Effector CD4-positive, alpha-beta T cell (primary cell): Measurements from ENCODE around the gene PKIB.
"Not testable (repeated sequence)": the region's sequence is repeated elsewhere in the genome, so short reads cannot be mapped to it uniquely, and the experiment has no call there.

Source experiments
- DNase-seq: peaks from one replicate; pipeline ENCODE4 v3.0.0-alpha.2; 2020

The PKIB gene

DNA sequence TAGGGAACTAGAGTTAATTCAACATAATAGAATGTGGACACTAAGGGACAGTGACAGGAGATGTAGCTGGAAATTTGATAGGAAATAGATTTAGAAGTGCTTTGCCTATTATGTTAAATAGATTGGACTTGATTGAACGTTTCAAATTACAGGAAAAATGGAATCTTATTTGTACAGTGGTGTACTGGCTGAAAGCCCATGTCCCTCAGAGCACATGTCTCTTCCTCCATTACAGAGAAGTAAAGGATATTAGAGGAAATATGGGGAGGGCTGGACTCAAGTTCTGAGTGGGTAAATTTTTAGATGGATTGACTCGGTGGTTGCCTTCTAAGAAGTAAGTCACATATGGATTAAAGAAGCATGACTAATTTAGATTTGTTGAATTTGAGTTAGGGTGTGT lies 11.4 kb downstream of the PKIB start:
- no peak for DNase-seq

DNA sequence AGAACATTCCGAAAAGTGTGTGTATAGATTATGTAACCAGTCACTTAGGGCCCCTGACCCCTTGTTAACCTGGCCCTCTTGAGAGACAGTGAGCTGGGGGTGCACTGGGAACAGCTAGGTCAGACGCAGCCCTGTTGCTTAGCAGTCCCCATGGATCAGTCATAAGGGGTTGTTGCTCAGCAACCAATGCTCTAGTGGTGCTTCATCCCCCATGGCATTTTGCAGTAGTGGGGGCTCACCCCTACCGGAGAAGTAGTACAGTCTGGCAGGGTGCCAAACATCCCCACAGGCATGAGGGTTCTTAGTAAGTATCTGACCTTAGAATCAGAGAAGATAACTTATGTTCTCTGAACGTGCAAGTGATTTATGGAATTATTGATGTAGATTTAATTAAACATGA lies 12.3 kb downstream of the PKIB start:
- DNase-seq = no peak

DNA sequence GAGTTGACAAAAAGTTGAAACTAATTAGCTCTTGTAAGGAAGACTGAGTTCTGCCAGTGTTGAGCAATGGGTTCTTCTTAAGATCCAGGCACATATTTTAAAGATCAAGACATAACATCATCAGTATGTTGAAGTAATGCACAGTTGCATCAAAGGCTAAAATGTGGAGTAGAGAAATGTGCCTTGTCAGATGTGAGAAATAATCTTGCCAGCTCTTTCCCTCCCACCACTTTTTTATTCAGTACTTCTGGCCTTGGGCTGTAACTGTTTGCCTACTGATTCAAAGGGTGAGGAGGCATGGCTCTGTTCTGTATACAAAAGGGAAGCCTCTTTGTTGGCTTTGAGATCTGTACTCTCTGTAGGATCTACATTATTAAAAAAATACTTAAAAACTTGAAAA lies 13.1 kb downstream of the PKIB start:
- DNase-seq = no peak

DNA sequence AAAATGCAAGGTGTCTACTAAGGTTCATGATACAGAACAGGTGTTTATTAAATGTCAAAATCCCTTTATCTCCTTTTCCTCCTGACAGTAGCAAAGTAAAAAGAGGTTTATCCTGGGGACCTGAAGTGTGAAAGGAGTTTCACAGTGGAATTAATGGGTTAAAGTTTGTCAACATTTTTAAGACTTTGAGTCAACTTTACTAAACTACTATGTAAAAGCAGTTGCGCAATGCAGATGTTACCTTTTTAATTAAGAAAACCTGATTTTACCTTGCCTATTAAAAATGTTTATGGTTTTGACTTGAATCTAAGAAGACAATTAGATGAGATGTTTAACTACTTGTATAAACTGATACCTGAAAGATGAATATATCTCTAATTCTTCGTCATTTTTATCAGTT lies 14.6 kb downstream of the PKIB start:
- DNase-seq = no peak

DNA sequence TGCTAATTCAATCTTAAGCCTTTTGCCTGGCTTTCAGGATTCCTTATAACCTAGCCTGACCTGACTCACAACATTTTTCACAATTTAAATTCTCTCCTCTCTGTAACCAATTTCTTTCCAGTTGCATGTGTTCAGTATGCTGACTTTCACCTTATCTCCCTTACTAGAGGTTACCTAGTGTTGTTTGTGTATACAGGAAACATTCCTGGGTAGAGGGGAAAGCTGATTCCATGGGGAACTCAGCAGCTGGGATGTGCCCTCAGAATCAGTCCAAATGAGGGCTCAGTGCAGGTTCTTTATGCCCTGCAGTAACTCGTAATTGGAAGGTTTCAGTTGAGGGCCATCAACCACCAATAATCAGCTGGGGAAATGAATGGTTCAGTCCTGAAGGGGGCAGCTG lies 18.5 kb downstream of the PKIB start:
- DNase-seq = no peak

DNA sequence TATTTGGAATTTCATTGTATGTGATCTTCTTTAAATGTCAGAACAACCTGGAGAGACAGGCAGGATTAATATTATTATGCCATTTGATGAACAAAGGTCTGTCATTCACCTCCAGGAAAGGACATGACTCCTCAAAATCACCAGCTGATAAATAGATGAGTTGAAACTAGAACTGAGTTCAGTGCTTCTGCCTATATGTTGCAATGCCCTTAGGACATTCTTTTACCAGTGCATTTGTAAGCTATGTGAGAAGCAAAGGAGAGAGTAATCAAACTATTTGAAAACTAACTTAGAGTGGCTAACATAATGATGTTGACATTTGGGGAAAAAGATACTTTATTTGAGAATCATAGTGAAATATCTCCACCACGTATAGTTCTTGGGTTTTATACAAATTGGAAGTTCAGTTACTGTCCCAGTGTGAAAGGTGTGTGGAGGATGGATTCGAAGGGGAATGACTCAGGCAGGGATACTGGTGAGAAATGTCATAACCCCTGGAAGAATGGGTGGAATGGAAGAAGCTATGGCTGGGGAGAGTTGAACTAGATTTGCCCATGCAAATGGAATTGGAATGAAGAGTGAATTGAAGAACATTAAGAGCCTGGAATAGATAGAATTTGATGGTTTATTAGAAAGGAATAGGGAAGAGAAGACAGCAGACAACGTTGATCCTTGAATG lies 21.5 kb downstream of the PKIB start:
- no peak for DNase-seq

DNA sequence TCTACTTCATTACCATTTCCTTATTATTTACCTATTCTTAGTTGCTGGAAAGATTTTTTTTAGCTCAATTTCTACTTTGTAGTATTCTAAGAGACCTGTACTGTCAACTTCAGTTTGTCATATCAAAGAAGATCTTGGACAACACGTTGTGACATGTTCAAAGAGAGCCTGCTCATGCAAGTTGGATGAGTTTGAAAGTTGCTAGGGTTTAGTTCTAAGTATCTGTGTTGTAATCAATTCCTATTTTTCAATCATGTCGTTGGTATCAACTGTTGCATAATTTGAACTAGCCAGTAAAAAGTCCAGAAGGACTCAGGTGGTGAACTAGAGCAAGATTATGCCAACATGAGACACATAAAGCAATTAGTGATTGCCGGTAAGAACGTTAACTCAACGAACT lies 30.2 kb downstream of the PKIB start:
- DNase-seq = no peak

GRCh38 chr6:122641819-122642218 lies 31.6 kb downstream of the PKIB start:
- DNase-seq = no peak

- DNase-seq = not testable (repeated sequence)
These were observed 32.4 kb downstream of the PKIB start for GRCh38 chr6:122642604-122643003.

GRCh38 chr6:122645256-122645655 lies 35.1 kb downstream of the PKIB start:
- no peak for DNase-seq

GRCh38 chr6:122647765-122648164 lies 37.6 kb downstream of the PKIB start:
- DNase-seq = no peak

DNA sequence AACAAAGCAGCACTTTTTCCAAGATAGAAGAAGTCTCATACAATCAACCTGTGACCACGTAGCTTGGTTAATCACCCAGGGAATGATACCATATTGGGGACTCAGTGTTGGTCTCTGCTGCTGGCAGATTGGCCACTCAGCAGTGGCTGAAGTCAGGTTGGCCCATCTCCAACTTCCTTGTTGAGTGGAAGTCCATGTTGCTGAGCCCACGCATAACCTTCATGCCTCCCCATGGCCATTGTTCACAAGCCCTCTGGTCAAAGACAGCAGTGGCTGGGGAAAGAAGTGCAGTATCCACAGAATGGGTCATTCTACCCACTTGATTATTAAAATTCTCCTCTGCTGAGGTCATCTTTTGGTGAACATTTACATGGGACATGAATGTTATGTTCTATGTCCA lies 38.5 kb downstream of the PKIB start:
- no peak for DNase-seq

GRCh38 chr6:122649701-122650100 lies 39.5 kb downstream of the PKIB start:
- no peak for DNase-seq

DNA sequence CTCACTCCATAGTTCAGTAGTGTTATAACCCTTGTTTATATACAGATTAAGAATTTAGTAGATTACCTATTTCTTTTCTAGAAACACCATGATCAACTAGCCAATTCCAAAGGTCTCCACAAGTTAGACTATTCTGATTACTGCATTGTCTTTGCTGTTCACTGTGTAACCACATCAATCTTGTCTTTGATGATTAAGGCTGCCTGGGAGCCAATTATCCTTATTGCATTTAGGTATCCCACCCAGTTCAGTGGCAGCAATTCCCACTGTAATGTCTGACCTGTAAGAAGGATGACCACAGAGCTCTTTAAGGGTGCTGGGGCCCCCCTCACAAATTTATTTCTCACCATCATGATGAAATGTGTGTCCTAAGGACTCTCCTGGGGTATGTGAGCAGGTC lies 40.2 kb downstream of the PKIB start:
- DNase-seq = no peak

DNA sequence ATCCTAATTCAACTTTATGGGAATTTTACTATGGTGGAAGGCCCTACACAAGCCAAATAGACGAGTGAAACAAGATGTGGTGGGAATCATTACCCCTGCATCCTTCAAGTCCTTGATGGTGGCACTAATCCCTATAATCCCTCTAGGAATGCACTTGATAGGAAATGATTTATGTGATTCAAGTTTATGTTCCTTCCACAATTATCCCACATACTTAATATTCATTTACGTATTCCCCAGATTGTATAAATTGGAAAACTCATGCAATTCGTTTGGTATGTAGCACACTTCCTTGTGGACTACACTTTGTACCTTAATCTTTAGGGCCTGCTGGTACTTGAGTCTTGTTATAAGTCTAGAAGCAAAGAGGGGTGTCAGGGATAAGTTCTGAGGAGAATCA lies 40.8 kb downstream of the PKIB start:
- DNase-seq = no peak

DNA sequence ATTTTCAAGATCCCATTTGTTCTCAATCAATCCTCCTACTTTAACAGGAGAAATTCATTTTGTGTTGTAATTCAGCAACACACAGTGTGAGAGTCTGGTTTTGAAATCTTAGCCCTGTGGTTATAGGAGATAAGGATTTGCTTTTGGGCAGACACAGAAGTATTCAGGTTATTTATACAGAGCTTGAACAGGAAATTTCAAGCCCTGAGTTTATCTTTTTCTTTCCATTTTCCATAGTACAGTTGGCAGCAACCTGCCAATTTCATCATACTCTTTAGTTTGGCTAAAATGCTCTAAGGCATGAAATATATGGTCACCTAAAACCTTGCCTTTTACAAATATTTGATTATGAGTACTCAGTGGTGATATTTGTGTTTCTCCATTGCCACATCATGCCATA lies 41.4 kb downstream of the PKIB start:
- DNase-seq = no peak

DNA sequence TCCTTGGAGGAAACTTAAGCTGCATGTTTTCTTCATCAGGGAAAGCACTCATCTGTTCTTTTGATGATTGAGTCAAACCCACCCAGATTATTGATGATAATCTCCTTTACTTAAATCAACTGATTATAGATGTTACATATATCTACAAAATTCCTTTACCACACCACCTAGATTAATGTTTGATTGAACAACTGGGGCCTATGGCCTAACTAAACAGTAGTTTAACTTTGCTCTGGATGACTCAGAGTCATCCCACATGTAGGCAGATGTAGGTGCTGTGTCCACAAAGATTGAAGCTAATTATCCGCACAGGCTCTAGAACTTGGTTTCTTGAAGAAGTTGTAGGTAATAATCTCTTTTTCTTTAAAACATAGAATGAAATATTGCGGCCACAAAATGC lies 42.2 kb downstream of the PKIB start:
- DNase-seq = no peak

GRCh38 chr6:122653094-122653493 lies 42.9 kb downstream of the PKIB start:
- DNase-seq = no peak

DNA sequence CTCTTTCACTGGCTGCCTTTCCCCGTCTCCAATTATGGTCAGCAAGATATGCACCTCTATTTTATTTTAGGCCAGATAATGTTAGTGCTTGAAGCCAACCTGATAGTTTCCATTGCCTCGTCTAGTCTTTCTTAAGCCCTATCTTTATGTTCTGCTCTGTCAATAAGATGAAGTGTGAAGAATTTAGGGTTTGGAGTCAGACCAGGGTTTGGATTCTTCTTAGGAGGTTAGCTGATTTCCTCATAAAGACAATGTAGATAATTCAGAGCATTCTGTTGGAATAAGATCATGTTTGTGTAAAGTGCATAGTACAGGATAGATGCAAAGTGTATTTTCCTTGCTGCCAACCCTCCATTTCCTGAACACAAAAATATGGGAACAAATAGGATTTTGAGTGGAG lies 43.8 kb downstream of the PKIB start:
- DNase-seq = no peak

DNA sequence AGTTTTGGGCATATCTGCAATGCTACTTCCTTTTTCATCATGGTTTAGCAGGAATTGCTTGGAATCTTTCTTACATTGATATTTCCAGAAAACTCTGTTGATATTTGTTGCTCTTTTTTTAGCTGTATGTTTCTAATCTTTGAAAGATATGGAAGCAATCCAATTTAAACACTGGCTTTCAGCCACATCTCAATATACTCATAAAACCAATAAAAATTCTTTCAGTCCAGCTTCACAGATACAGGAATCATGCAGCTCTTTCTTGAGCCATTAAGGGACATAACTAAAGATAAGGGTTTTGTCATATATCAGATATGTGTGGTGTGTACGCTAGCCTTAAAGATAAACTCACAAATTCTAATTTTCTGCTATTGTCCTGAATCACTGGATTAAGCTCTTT lies 47.4 kb downstream of the PKIB start:
- DNase-seq = no peak

DNA sequence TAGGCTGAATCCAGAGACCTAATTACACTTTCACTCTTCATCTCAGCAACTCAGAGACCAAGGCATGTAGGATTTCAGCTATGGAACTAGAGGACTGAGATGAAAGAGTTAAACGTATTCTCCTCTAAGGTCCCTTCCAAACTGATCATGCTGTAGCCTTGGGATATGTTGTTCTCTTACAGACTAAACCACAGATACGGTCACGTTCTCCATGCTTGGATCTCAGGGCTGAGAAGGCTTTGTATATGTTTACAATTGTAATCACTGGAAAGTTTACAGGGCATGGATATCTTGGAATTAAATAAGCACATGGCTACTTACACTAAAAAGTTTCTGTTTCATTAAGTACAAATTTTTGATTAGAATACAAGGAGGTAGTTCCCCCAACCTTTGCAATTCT lies 50.1 kb downstream of the PKIB start:
- DNase-seq = no peak

DNA sequence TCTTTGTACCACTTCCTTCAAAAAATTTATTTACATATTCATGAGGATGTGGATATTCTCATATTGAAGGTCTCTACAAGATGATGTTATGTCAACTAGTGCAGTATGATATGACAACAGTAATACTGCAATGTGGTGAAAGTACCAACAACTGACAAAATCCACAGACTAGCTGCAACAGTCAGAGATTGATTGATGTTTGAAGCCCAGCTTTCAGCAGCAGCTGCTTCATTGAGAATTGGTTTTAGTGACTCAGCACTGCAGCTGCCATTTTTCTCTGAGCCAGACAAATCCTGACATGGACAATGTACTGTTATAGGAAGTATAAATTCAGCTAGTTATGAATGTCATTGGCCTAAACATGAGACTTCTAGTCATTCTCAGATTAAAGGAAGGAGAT lies 53.8 kb downstream of the PKIB start:
- DNase-seq = no peak

DNA sequence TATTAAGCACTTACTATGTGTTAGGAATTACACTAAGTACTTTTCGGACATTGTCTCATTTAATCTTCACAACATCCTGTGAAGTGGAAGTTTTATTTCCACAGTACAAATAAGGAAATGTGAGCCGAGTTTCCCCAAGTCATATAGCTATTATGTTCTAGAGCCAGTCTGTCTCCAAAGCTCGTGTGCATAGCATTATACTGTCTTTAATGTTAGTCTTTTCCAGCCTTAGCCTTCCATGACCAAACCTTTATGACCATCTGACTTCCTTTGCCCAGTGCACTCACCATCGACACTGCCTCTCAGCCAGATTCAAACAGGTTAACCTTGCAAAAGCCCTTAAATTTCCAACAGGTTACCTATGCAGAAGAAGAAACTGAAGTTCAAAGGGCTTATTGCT lies 55.7 kb downstream of the PKIB start:
- no peak for DNase-seq

DNA sequence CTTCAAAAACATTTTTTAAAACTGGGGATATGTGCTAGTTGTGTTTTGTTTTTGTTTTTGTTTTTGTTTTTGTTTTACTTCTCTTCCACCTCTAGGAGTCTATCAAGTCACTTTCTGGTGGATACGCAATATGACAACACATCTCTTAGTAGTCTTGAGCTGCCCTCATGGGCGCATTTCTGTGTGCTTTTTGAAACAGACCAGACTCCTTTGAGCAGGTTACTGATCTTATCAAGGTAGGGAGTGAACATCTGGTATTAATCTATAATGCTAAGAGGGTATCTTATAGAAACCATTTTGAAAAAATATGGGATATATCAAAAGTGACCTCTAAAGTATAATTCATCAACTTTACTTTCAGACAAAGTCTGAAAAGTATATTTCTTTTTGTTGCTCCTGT lies 56.2 kb downstream of the PKIB start:
- no peak for DNase-seq

DNA sequence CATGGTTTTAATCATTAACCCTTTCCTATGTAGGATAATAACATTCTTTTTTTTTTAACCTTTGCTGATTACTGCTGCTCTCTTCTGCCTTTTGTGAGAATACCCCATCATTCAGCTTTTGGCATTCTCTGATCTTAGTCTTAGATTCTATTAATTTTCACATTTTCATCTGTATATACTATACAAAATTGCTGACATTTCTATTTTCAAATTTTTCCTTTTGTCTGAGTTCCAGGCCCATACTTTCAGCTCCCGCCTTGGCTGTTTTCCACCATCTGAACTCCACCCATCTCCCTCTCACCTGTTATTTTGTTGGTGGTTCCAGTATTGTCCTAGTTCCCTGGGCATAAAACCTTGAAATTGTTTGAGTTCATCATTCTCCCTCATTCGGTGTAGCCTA lies 59.2 kb downstream of the PKIB start:
- DNase-seq = no peak

DNA sequence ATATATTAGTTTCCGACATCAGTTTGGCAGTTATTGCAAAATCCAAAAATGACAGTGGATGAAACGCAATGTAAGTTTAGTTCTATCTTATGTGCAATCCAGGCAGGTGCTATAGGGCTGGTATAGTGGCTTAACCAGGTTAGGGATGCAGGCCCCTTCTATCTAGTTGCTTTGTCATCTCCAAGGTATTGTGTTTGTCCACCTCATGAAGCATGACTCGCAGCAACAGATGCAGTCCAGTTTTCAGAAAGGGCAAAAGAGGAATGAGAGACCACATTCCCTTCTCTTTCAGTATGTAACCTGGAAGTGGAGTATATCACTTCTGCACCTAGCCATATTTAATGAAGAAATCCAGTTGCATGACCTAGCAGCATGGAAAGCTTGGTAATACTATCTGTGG lies 59.7 kb downstream of the PKIB start:
- DNase-seq = no peak
